Osteoblast (primary cell): ENCODE data around the gene NUP214. TPM values are rescaled to one million over a fixed set of nuclear protein-coding genes. Genes with fewer than 3 reads are reported as not detected.
A peak's percentile ranks its signal among the peaks of the same experiment; 100 is the strongest.

Experiments used
- DNase-seq: peaks from one replicate; pipeline ENCODE4 v3.0.0; 2011; ENCODE audit warnings: low spot score, mixed read lengths; ENCODE audit not compliant: insufficient read length; ENCODE audit errors: missing footprints
- H2AFZ ChIP-seq: 2 replicates; pipeline ENCODE4 v1.6.0; 2011; ENCODE audit warnings: mild to moderate bottlenecking, low read length
- H3K27ac ChIP-seq: 2 replicates; pipeline ENCODE4 v1.5.1; 2011; ENCODE audit warnings: mild to moderate bottlenecking, low read depth, low read length, moderate library complexity
- H3K27me3 ChIP-seq: 2 replicates; pipeline ENCODE4 v1.6.0; 2012; ENCODE audit warnings: mild to moderate bottlenecking, control low read depth, inconsistent platforms, low read length, moderate library complexity; ENCODE audit not compliant: insufficient read depth
- H3K36me3 ChIP-seq: 2 replicates; pipeline ENCODE4 v1.5.1; 2011; ENCODE audit warnings: mild to moderate bottlenecking, low read length, control low read depth, moderate library complexity; ENCODE audit not compliant: insufficient read depth
- H3K4me1 ChIP-seq: 2 replicates; pipeline ENCODE4 v1.5.1; 2011; ENCODE audit warnings: mild to moderate bottlenecking, low read length, control low read depth, moderate library complexity; ENCODE audit not compliant: insufficient read depth
- H3K4me2 ChIP-seq: 2 replicates; pipeline ENCODE4 v1.6.0; 2011; ENCODE audit warnings: mild to moderate bottlenecking, low read length; ENCODE audit not compliant: insufficient read depth
- H3K4me3 ChIP-seq: fragments of 200-600 bp; sonication (generic); 3 replicates; pipeline ENCODE4 v1.5.1; 2012; ENCODE audit warnings: mild to moderate bottlenecking, low read length, inconsistent platforms; ENCODE audit not compliant: insufficient read depth
- H3K79me2 ChIP-seq: 2 replicates; pipeline ENCODE4 v1.6.0; 2012; ENCODE audit warnings: mild to moderate bottlenecking, low read length, control low read depth, inconsistent platforms; ENCODE audit not compliant: insufficient read depth
- H3K9me3 ChIP-seq: 2 replicates; pipeline ENCODE4 v1.5.1; 2011; ENCODE audit warnings: low read depth, low read length, control low read depth
- H4K20me1 ChIP-seq: 2 replicates; pipeline ENCODE4 v1.6.0; 2012; ENCODE audit warnings: mild to moderate bottlenecking, low read length, control low read depth; ENCODE audit not compliant: insufficient read depth
- CTCF ChIP-seq: IDR thresholded peaks from 2 replicates; pipeline ENCODE4 v1.5.1; 2011; ENCODE audit warnings: mild to moderate bottlenecking, low read depth, low read length, moderate library complexity; ENCODE audit errors: extremely low read depth
- total RNA-seq: library from RNA; depleted of rRNA; stranded (reverse); fragments of >200 nt; gene quantifications from 2 replicates; pipeline ENCODE4 v1.2.3, GENCODE V29; 2012

Gene NUP214
- total RNA-seq, 1 donor, result 17.7 TPM

- Histone ChIP-seq H3K4me2 (no peak overlapping the region), H3K9me3 (no peaks in the 10 kb centered on the region), H3K27me3 (peaks cover 2% of the 10 kb centered on the region), H3K27ac (no peak overlapping the region), H2AFZ (peak overlapping the region; percentile 20), H3K4me3 (no peak overlapping the region), H3K79me2 (no peaks in the 10 kb centered on the region), H3K36me3 (no peaks in the 10 kb centered on the region), H3K4me1 (peaks cover 12% of the 10 kb centered on the region), H4K20me1 (no peaks in the 10 kb centered on the region)
- no peak for TF ChIP-seq CTCF
- peak; percentile 71 for DNase-seq
Measured at GRCh38 chr9:131253891-131254491, 128.6 kb downstream of the NUP214 start.

GRCh38 chr9:131254626-131255025 lies 129.2 kb downstream of the NUP214 start:
- no peak overlapping the region for H3K4me3 ChIP-seq
- no peaks in the 10 kb centered on the region for H4K20me1 ChIP-seq
- H2AFZ ChIP-seq, result no peak overlapping the region
- no peaks in the 10 kb centered on the region for H3K27me3 ChIP-seq
- peaks cover 12% of the 10 kb centered on the region for H3K4me1 ChIP-seq
- no peak for DNase-seq
- no peaks in the 10 kb centered on the region for H3K9me3 ChIP-seq
- no peak overlapping the region for H3K27ac ChIP-seq
- H3K4me2 ChIP-seq, result no peak overlapping the region
- no peaks in the 10 kb centered on the region for H3K36me3 ChIP-seq
- TF ChIP-seq CTCF, result no peak
- no peaks in the 10 kb centered on the region for H3K79me2 ChIP-seq

- no peaks in the 10 kb centered on the region for H4K20me1 ChIP-seq
- peak; percentile 73 for DNase-seq
- TF ChIP-seq CTCF, result no peak
- H3K36me3 ChIP-seq, result no peaks in the 10 kb centered on the region
- peaks cover 12% of the 10 kb centered on the region for H3K4me1 ChIP-seq
- H3K79me2 ChIP-seq, result no peaks in the 10 kb centered on the region
- H3K4me2 ChIP-seq, result peak overlapping the region; percentile 50
- no peaks in the 10 kb centered on the region for H3K27me3 ChIP-seq
- H3K4me3 ChIP-seq, result no peak overlapping the region
- peak overlapping the region; percentile 93 for H2AFZ ChIP-seq
- H3K9me3 ChIP-seq, result no peaks in the 10 kb centered on the region
- H3K27ac ChIP-seq, result no peak overlapping the region
Measured at GRCh38 chr9:131255676-131256197, 130.4 kb downstream of the NUP214 start.

GRCh38 chr9:131257266-131258025 lies 132.1 kb downstream of the NUP214 start:
- H2AFZ ChIP-seq, result no peak overlapping the region
- H3K4me1 ChIP-seq, result peaks cover 12% of the 10 kb centered on the region
- H4K20me1 ChIP-seq, result no peaks in the 10 kb centered on the region
- H3K27ac ChIP-seq, result no peak overlapping the region
- TF ChIP-seq CTCF, result no peak
- no peaks in the 10 kb centered on the region for H3K36me3 ChIP-seq
- DNase-seq, result peak; percentile 51
- no peaks in the 10 kb centered on the region for H3K79me2 ChIP-seq
- no peaks in the 10 kb centered on the region for H3K9me3 ChIP-seq
- no peak overlapping the region for H3K4me3 ChIP-seq
- no peak overlapping the region for H3K4me2 ChIP-seq
- no peaks in the 10 kb centered on the region for H3K27me3 ChIP-seq
